ENCODE data around the gene LRIT2. TPM values are rescaled to one million over a fixed set of nuclear protein-coding genes. Genes with fewer than 3 reads are reported as not detected.
A peak's percentile ranks its signal among the peaks of the same experiment; 100 is the strongest.

The LRIT2 gene
- total RNA-seq, 1 experiment from 2014 or later: not detected

GRCh38 chr10:84217746-84218145 is 7.6 kb downstream of the LRIT2 start:
- DNase-seq: no peak
- no peaks in the 10 kb centered on the region for H3K9me3 ChIP-seq
- no peaks in the 10 kb centered on the region for H3K36me3 ChIP-seq
- H3K27me3 ChIP-seq: no peaks in the 10 kb centered on the region
- no peak overlapping the region for H3K4me3 ChIP-seq

- Histone ChIP-seq H3K4me3 (no peak overlapping the region), H3K36me3 (no peaks in the 10 kb centered on the region), H3K9me3 (no peaks in the 10 kb centered on the region), H3K27me3 (no peaks in the 10 kb centered on the region)
- DNase-seq: no peak
These were observed 8.5 kb downstream of the LRIT2 start for GRCh38 chr10:84216834-84217233.

GRCh38 chr10:84214612-84215235 is 10.6 kb downstream of the LRIT2 start:
- no peaks in the 10 kb centered on the region for H3K9me3 ChIP-seq
- no peak for DNase-seq

GRCh38 chr10:84214046-84214572 is 11.2 kb downstream of the LRIT2 start:
- no peaks in the 10 kb centered on the region for H3K9me3 ChIP-seq
- H3K36me3 ChIP-seq: no peaks in the 10 kb centered on the region
- H3K4me3 ChIP-seq: no peak overlapping the region
- no peak for DNase-seq
- no peaks in the 10 kb centered on the region for H3K27me3 ChIP-seq

More at GRCh38 chr10:84214612-84215235, 10.6 kb downstream of the LRIT2 start:
- Histone ChIP-seq H3K4me3 (no peak overlapping the region), H3K27me3 (no peaks in the 10 kb centered on the region), H3K36me3 (no peaks in the 10 kb centered on the region)

GRCh38 chr10:84213076-84213475 is 12.3 kb downstream of the LRIT2 start:
- Histone ChIP-seq H3K36me3 (no peaks in the 10 kb centered on the region), H3K9me3 (no peaks in the 10 kb centered on the region), H3K27me3 (no peaks in the 10 kb centered on the region), H3K4me3 (no peak overlapping the region)
- no peak for DNase-seq

- no peaks in the 10 kb centered on the region for H3K9me3 ChIP-seq
- no peaks in the 10 kb centered on the region for H3K36me3 ChIP-seq
- H3K4me3 ChIP-seq: no peak overlapping the region
- peaks cover 3% of the 10 kb centered on the region; the same call in 1 of the 2 replicates for H3K27me3 ChIP-seq
- DNase-seq: no peak
These were observed 13.3 kb downstream of the LRIT2 start for GRCh38 chr10:84212014-84212413.

- no peak for DNase-seq
- Histone ChIP-seq H3K36me3 (no peaks in the 10 kb centered on the region), H3K4me3 (no peak overlapping the region), H3K9me3 (no peaks in the 10 kb centered on the region), H3K27me3 (peaks cover 3% of the 10 kb centered on the region; the same call in 1 of the 2 replicates)
These were observed 13.8 kb downstream of the LRIT2 start for GRCh38 chr10:84211566-84211965.

GRCh38 chr10:84208023-84208422 is 17.3 kb downstream of the LRIT2 start:
- H3K36me3 ChIP-seq: no peaks in the 10 kb centered on the region
- no peak for DNase-seq

GRCh38 chr10:84205853-84206525 is 19.4 kb downstream of the LRIT2 start:
- Histone ChIP-seq H3K27me3 (peaks cover 3% of the 10 kb centered on the region), H3K4me3 (no peak overlapping the region), H3K36me3 (no peaks in the 10 kb centered on the region), H3K9me3 (no peaks in the 10 kb centered on the region)
- no peak for DNase-seq

More at GRCh38 chr10:84208023-84208422, 17.3 kb downstream of the LRIT2 start:
- H3K9me3 ChIP-seq: no peaks in the 10 kb centered on the region
- H3K4me3 ChIP-seq: no peak overlapping the region
- H3K27me3 ChIP-seq: peaks cover 3% of the 10 kb centered on the region

- H3K4me3 ChIP-seq: no peak overlapping the region
- H3K27me3 ChIP-seq: peaks cover 3% of the 10 kb centered on the region
- DNase-seq: peak; percentile 27
- H3K36me3 ChIP-seq: no peaks in the 10 kb centered on the region
- no peaks in the 10 kb centered on the region for H3K9me3 ChIP-seq
These were observed 20.1 kb downstream of the LRIT2 start for GRCh38 chr10:84205049-84205852.

GRCh38 chr10:84204610-84205009 is 20.7 kb downstream of the LRIT2 start:
- no peaks in the 10 kb centered on the region for H3K9me3 ChIP-seq
- peaks cover 3% of the 10 kb centered on the region for H3K27me3 ChIP-seq
- no peak for DNase-seq
- no peaks in the 10 kb centered on the region for H3K36me3 ChIP-seq
- no peak overlapping the region for H3K4me3 ChIP-seq

- H3K36me3 ChIP-seq: no peaks in the 10 kb centered on the region
- H3K9me3 ChIP-seq: no peaks in the 10 kb centered on the region
- no peak for DNase-seq
- no peak overlapping the region for H3K4me3 ChIP-seq
- peaks cover 3% of the 10 kb centered on the region for H3K27me3 ChIP-seq
These were observed 21.2 kb downstream of the LRIT2 start for GRCh38 chr10:84204122-84204521.

GRCh38 chr10:84202349-84202748 is 23.0 kb downstream of the LRIT2 start:
- H3K27me3 ChIP-seq: no peaks in the 10 kb centered on the region; the same call in none of the 2 replicates
- H3K4me3 ChIP-seq: no peak overlapping the region
- no peak for DNase-seq
- no peaks in the 10 kb centered on the region for H3K9me3 ChIP-seq
- H3K36me3 ChIP-seq: no peaks in the 10 kb centered on the region

- H3K4me3 ChIP-seq: no peak overlapping the region
- H3K27me3 ChIP-seq: peaks cover 3% of the 10 kb centered on the region
- H3K9me3 ChIP-seq: no peaks in the 10 kb centered on the region
- no peaks in the 10 kb centered on the region for H3K36me3 ChIP-seq
- no peak for DNase-seq
These were observed 23.7 kb downstream of the LRIT2 start for GRCh38 chr10:84201682-84202081.

- Histone ChIP-seq H3K36me3 (no peaks in the 10 kb centered on the region), H3K9me3 (no peaks in the 10 kb centered on the region), H3K4me3 (no peak overlapping the region), H3K27me3 (peaks cover 7% of the 10 kb centered on the region)
- no peak for DNase-seq
These were observed 24.1 kb downstream of the LRIT2 start for GRCh38 chr10:84201244-84201606.

GRCh38 chr10:84200537-84201243 is 24.7 kb downstream of the LRIT2 start:
- H3K4me3 ChIP-seq: no peak overlapping the region
- peaks cover 11% of the 10 kb centered on the region for H3K27me3 ChIP-seq
- no peaks in the 10 kb centered on the region for H3K36me3 ChIP-seq
- H3K9me3 ChIP-seq: no peaks in the 10 kb centered on the region
- no peak for DNase-seq
